GM19463 (cell line): ENCODE data around the gene RNF5.
"Not testable (repeated sequence)": the region's sequence is repeated elsewhere in the genome, so short reads cannot be mapped to it uniquely, and the experiment has no call there.

Experiments
- ATAC-seq: cut with Tn5 transposase; IDR thresholded peaks from one replicate; pipeline ENCODE4 v1.9.1; 2021; ENCODE audit warnings: mild to moderate bottlenecking, moderate library complexity; ENCODE audit not compliant: unreplicated experiment

The RNF5 gene

DNA sequence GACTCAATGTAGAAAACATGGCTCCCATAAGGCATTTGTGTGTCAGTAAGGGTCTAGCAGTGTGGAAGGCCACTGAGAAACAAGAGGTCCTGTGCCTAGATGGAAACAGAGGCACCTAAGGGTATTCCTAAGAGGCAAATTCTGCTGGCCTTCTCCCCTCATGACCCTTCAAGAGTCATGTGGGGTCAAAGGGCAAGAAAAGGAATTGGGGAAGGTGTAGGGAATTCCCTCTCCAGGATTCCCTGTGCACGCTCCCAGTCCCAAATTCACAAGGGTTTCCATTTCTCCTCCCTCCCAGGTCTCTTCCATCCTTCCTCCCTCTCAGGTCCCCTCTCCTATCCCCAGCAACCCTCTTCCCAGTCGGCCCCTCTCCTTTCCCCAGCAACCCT lies 2.9 kb upstream of the RNF5 start:
- no peak for ATAC-seq

DNA sequence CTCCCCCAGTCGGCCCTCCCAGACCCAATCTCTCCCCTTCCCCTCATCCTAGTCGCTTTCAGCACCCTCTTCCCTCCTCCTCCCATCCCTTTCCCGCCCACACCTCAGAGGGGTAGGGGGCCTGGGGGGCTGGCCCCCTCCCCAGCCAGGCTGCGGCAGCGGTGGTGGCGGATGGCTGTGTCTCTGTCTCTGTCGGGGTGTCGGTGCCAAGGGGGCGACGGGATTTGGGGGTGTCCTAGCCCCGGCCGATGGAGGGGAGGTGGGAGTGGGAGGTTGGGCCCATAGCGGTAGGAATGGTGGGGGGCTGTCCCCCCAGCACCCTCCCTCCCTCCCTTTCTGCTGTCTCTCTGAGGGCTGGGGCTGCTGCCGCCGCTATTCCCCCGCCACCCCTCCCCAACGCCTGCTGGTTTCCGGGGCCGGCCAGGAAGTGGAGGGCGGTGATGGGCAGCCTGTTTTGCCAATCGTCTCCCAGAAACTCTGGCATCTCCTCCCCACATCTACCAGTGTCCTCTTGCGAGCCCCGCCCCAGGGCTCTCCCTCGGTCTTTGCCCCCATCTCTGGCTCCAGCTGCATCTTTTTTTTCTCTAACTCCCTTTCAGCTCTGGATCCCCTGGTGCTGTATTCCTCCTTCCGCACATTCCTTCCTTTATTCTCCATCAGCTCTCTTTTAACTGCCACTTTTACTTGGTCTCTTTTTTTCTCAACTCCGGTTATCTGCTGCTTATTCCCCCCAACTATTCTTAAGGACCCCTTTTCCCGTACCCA lies 2.3 kb upstream of the RNF5 start, which contains the start of gene AGPAT1:
Gene AGPAT1, minus strand, starts transcription at position 374 of the 765 bp plus-strand sequence. CDS start 4,588 bp downstream, outside the sequence.
- peak; percentile 49 for ATAC-seq

DNA sequence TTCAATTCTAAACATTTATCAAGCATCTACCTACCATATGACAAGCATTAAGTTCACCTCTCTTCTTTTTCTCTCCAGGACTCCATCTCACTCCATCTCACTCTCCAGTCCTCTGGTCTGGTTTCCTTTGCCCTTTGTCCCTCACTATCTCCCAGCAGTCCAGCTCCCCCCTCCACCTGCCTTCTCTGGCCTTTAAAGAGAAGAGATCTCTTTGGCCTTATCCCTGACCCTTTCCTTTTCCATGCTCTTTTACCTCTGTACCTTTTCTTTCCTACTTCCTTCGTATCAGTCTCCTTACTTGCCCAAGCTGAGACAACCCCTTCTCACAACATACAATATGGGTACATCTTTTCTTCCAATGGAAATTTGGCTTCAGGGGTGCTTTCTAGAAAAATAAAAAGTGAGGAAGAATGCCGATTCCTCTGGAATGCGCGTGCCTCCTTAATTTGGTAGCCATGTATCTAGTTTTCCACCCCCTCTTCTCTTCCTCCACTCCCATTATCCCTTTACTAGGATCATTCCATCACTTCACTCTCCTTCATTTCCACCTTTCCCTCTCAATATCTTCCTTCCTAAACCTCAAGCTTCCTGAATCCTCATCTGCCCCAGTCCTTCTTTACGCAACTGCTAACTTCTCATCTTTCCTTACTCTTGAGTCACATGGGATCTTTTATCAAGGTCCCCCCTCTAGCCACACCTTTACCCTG lies 1.6 kb upstream of the RNF5 start:
- ATAC-seq = no peak

DNA sequence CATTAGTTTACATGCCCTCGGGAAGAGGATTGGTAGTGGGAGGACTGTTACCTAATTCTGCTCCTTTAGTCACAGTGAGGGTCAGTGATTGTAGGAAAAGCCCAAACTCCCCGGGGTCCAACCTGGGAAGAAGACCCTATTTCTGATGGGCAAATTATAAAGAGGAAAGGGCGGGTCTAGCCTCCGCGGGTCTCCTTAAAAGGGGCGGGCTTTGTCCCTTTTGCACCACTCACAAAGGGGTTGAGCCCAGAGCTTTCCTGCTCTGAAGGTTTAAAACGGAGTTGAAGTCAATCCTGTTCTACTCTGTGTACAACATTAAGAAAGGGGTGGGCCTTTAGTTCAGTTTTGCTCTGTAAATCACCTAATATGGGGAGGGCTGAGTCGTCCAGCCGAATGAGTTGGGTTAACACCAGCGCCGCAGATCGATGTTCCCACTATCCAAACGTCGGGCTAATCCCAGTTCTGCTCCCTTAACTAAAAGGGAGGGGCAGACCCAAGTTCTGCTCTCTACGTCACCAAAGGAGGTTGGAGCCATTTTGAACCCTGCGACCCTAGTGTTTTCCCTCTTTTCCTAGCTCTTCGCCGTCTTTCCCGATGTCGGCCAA lies 920 bp upstream of the RNF5 start:
- no peak for ATAC-seq

DNA sequence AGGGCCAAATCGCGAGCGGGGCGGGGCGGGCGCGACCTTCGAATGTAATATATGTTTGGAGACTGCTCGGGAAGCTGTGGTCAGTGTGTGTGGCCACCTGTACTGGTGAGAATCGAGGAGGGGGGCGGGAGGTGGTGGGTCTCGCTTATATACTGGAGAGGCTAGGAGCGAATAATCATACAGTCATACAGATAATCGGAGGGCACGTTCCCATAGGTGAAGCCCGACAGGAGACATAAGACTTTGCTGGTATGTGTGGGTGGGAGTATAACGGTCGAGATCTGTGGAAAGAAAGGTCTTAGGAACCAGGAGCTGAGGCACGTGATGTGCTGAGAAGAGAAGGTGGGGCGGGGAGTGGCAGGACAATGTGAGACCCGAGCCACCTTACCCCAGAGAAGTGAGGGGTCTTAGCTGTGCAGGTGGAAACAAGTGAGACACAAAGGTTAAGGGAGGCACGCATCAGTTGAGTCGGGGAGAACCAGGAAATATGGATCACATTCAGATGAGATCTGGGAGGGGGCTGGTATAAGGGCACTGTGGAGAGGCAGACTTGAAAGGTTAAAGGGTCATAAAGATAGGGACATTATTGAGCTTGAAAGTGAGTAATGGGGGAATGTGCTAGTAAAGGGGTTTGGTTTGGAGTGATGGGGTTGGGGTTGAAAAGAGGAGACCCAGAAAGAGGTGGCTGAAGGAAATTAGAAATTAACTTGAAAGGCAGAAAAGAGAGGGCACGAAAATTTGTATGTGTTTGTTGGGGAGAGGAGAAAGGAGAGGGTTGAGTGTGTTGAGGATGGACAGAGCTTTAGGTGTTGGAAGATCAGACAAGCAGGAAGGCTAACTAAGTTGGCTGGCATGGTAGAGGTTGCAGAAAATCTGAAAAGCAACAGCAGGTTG lies 589 bp downstream of the RNF5 start:
- no peak for ATAC-seq

DNA sequence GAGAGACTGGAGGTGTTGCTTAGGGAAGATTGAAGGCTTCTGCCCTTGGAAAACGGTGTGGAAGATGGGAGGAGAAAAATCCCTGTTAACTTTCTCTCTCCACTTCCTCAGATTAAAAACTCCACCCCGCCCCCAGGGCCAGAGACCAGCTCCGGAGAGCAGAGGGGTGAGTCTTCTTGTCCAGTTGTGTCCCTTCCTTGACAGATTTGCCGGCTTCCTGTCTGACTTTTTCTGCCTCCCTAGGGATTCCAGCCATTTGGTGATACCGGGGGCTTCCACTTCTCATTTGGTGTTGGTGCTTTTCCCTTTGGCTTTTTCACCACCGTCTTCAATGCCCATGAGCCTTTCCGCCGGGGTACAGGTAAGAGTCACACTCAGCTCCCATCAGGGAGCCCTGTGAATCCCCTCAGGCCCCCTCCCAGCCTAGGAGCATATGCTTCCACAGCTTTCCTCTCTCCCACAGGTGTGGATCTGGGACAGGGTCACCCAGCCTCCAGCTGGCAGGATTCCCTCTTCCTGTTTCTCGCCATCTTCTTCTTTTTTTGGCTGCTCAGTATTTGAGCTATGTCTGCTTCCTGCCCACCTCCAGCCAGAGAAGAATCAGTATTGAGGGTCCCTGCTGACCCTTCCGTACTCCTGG lies 1.7 kb downstream of the RNF5 start:
- no peak for ATAC-seq

DNA sequence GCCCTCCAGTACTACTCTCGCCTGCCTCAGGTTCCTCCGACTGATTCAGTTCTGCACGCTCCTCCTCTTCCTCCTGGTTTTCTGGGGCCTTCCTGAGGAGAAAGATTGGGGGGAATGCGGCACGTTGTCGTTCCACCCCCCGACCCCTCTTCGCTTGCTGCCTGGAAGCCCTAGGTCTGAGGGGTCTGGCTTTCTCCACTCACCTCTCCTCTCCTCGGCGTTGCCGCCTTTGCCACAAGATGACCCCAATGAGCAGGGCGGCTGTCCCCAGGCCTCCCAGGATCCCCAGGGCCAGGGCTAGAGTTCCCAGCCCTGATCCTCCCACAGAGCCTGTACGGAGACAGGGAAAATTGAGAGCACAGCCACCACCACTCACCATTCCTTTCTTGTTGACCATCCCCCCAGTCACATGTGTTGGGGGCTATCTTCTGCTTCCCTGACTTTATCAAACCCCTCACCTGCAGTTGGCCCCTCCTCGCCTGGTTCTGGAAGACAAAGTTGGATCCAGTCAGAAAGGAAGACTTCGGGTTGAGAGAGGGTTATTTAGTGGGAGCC lies 3.0 kb downstream of the RNF5 start:
- no peak for ATAC-seq

DNA sequence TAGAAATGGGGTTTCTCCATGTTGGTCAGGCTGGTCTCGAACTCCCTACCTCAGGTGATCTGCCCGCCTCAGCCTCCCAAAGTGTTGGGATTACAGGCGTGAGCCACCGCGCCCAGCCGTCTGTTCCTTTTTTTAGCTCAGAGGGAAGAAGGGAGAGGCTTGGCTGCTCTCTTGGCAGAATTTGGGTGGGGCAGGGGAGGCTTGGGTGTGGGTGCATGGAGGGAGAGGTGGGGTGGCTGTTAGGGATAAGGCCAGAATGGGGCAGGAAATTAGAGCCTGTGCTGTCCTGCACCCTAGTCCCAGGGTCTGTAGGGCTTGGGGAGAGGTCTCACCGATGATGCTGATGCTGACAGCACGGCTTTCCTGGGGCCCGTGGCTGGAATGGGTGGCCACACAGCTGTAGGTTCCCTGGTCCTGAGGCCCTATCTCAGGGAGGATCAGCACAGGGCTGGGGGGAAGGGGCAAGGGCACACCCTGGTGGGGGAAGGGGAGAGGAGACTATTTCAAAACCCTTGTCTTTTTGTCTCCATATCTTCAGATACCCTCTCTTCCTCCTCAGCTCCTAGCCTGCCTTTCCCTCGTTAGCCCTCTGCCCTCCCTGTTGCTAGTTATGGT lies 3.8 kb downstream of the RNF5 start:
- no peak for ATAC-seq

DNA sequence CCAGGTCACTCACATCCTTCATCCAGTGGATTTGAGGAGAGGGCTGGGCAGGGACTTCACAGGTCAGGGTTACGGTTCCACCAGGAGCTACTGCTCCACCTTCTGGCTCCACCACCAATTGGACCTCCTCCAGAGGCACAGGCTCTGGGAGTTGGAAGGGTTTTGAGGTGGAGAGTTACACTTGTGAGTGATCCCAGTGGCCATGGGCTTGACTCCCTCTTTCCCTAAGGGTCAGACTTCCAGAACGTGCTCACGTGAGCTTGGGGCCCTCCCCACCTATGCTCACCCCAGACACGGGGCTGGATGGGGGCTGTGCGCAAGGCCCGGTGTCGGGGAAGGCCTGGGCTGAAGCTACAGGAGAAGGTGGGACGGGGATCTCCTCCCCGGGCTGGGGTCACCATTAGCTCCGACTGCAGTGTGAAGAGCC lies 4.4 kb downstream of the RNF5 start:
- ATAC-seq = no peak

DNA sequence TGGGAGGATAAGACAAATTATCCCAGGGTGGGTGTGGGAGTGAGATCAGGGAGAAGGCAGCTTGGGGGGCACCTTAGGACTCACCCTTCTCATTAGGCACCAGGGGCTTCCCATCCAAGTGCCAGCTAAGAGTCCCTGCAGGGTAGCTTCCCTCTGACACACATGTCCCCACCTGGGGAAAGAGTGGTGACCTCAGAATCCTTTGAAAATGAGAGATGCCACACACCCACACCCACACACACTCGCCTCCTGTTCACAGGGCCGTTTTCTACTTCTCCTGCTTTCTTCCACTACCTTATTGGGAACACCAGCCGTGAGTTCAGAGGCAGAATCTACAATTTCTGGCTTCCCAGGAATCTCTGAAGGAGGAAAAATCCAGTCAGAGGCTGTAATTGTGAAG lies 4.8 kb downstream of the RNF5 start:
- no peak for ATAC-seq

DNA sequence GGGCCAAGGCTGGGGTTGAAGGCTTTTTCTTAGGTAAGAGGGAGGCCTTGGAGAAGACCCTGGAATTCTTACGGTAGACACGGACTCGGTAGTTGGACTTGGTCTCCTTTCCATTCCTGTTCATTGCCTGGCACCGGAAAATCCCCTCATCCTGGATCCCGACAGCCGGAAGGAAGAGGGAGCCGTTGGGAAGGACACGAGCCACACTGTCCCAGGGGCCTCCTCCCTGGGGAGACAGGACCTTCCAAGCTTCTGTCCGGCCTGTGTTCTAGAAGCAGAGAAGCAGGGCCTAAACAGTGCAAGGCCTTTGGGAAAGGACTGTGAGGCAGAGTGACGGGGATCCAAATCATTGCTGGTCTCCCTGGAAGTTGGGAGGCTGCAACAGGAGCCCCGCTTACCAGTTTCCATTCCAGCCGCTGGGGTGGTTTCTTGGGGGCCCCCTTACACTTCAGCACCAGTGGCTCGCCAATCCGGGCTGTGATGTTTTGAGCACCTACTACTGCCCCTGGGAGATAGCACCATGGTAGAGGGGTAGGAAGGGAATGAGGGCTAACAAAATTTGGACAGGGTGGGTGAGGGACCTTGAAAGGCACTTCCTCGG lies 5.4 kb downstream of the RNF5 start:
- no peak for ATAC-seq

DNA sequence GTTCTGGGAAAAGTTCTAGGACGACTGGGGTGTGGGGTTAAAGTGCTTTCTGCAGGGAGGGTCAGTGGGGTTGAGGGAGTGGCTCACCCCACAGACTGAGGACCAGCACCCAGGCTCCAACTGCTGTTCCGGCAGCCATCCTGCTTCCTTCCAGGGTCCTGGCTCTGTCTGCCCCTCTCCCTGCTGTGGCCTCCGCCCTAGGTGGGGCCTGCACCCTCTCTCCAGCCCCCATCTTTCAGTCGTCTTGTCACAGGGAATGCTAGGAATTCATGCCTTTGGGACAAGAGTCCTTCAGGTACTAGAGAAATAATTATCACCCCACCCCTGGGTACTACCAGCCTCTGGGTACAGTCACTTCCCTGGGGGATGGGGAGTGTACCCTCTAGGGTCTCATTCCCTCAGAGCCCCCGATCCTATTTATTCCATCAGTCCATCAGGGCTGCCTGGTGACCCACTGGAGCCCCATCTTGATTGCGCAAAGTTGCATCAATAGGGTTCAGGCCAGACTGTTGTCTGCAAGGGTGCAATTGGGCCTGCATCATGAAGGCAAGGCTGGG lies 6.0 kb downstream of the RNF5 start, which contains the start of gene AGER:
Gene AGER, minus strand, starts transcription at position 170 of the 557 bp plus-strand sequence. Its CDS starts 31 bp downstream, at position 139.
- ATAC-seq = no peak

DNA sequence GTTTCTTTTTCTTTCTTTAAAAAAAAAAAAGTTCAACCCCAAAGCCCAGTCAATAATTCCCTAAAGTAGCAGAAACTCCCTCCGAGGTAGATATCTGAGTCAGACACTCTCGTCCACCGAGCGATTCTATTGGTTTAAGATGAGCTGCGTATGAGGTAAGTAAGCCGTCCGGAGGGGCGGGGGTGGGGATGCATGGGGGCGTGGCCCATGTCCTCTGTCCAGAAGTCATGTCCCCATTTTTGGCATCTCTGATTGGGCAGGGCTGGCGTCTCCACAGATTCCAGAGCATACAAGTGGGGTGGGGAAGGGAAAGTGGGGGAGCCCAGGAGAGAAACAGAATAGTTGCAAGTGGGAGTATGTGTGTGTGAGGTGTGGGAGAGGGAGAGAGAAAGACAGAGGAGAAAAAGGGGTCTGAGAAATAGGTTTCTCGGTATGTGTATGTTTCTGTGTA lies 7.5 kb downstream of the RNF5 start:
- not testable (repeated sequence) for ATAC-seq

DNA sequence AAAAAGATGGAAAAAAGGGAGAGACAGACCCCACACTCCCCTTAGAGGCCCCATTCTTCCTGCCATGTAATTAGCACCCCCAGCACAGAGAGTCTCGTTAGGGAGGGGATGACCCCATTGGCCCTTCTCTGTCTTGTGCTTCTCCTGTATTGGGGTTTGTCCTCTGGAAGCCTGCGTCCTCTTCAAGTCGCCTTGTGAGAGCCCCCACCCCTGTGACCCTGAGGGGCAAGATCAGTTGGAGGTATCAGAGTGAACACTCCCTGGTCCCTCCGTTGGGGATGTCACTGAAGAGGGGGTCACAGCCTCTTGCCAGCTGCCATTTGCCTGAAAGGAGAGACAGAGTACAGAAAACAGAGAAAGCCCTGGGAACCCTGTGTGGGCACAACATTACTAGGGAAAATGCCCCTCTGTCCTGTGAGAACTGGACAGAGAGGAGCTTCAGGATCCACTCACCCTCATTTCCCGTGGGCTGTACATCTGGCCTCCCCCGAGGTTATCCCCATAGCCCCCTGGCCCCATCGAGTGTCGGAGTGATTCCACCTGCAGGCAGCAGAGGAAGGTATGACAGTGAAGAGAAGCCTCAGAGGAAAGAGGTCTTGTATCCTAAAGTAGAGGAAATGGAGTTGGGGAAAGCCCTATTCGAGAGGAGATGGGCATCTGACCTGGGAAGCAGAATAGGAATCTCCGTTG lies 8.1 kb downstream of the RNF5 start:
- ATAC-seq = not testable (repeated sequence)

DNA sequence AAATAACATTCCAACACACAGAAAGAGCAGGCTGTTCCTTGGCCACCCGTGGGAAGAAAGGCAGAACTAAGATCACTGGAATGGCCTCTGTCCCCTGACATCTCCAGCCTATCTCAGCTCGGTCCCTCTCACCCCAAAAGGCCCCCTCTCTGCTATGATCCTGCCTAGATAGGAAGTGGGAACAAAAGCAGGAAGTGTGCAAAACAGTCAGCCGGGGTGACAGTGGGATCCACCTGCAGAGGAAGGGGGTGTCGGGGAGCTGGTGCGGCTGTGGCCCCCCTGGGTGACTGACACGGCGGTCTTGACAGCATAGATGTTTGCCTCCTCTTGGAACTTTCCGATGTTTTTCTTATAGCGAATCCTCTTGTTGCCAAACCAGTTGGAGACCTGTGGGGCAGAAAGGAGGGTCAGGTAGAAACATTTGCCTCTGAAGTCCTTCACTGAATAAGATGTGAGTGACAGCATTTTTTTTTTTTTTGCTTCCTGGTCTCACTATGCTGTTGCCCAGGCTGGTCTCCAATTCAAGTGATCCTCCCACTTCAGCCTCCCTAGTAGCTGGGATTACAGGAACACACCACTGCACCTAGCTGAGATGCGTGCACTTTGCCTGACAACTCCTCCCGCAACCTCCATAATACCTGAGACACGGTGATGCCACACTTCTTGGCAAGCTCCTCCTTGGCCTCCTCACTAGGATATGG lies 9.0 kb downstream of the RNF5 start:
- ATAC-seq = no peak

DNA sequence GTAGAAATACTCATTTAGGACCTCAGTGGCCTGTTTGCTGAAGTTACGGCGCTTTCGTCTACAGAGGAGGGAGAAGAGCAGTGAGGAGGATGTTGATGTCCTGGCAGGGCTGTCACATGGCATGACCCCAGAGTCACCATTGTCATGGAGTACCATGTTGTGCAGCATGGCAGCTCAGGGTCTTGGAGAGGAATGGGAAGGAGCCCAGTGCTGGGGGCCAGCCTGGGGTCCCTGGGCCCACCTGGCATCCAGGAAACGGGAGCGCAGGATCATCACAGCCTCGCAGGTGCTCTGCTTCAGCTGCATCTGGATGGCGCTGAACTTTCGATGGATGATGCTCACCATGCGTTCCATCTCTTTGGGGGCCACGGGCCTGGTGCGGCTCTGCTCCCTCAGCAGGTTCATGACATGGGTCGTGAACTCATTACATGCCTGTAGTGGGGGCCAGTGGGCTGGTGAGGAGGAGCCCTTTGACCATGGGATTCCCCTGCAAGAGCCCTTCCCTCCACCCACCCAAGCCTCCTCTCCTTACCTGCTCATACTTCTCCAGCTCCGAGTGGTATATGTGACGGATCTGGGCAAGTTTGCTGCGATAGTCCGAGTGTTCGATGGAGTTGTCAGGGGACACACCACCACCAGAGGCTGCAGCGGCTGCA lies 9.6 kb downstream of the RNF5 start:
- not testable (repeated sequence) for ATAC-seq
